Adipocyte (in vitro differentiated cells): ENCODE measurements around the gene SUSD2.
A peak's percentile ranks its signal among the peaks of the same experiment; 100 is the strongest.

Source experiments
- DNase-seq: peaks from one replicate; pipeline ENCODE4 v3.0.0-alpha.2; 2015; ENCODE audit warnings: low read depth
- H3K27me3 ChIP-seq: replicated peaks from 2 replicates; pipeline ENCODE4 v1.7.0; 2013; ENCODE audit warnings: mild to moderate bottlenecking, low read length, moderate library complexity; ENCODE audit not compliant: control insufficient read depth, insufficient read depth
- H3K36me3 ChIP-seq: 2 replicates; pipeline ENCODE4 v1.7.0; 2013; ENCODE audit warnings: low read length, mild to moderate bottlenecking, moderate library complexity; ENCODE audit not compliant: control insufficient read depth, insufficient read depth, severe bottlenecking
- H3K4me1 ChIP-seq: 2 replicates; pipeline ENCODE4 v1.7.0; 2013; ENCODE audit warnings: mild to moderate bottlenecking, low read length, moderate library complexity; ENCODE audit not compliant: control insufficient read depth, insufficient read depth
- H3K4me3 ChIP-seq: 2 replicates; pipeline ENCODE4 v1.7.0; 2013; ENCODE audit warnings: mild to moderate bottlenecking, low read length, moderate library complexity
- H3K9ac ChIP-seq: 2 replicates; pipeline ENCODE4 v1.7.0; 2013; ENCODE audit warnings: mild to moderate bottlenecking, low read length, moderate library complexity
- H3K9me3 ChIP-seq: 2 replicates; pipeline ENCODE4 v1.7.0; 2013; ENCODE audit warnings: mild to moderate bottlenecking, low read length, moderate library complexity; ENCODE audit not compliant: control insufficient read depth

SUSD2 gene

DNA sequence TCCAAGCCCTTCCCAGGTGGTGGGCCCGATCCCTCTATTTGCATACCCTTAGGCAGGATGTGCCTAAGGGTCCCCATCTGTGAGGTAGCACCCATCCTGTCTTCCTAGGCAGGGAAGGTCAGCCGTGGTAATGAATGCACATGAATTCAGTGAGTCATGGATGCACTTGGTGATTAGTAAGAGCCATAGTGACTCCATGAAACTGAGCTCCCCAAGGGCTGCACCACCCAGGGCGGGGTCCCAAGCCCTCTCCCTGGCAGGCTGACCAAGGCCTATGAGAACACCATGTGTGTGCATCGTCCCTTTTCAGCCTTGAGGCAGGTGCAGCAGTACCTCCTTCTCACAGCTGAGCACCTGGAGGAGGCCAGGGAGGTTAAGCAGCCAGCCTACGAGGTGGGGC is 15.6 kb upstream of the SUSD2 start:
- no peaks in the 10 kb centered on the region for H3K9me3 ChIP-seq
- H3K4me1 ChIP-seq: peaks cover 3% of the 10 kb centered on the region
- H3K4me3 ChIP-seq: no peak overlapping the region
- no peaks in the 10 kb centered on the region for H3K27me3 ChIP-seq
- no peak for DNase-seq
- no peak overlapping the region for H3K9ac ChIP-seq
- H3K36me3 ChIP-seq: peaks cover 45% of the 10 kb centered on the region

DNA sequence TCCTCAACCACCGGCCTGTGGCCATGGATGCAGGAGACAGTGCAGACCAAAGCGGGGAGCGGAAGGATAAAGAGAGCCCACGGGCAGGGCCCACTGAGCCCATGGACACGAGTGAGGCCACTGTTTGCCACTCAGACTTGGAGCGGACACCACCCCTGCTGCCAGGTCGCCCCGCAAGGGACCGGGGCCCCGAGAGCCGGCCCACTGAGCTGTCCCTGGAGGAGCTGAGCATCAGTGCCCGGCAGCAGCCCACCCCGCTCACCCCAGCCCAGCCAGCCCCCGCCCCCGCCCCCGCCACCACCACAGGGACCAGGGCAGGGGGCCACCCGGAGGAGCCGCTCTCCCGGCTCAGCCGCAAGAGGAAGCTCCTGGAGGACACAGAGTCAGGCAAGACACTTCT is 14.5 kb upstream of the SUSD2 start:
- peaks cover 56% of the 10 kb centered on the region for H3K36me3 ChIP-seq
- H3K4me1 ChIP-seq: peaks cover 3% of the 10 kb centered on the region
- H3K4me3 ChIP-seq: no peak overlapping the region
- no peaks in the 10 kb centered on the region for H3K27me3 ChIP-seq
- H3K9me3 ChIP-seq: no peaks in the 10 kb centered on the region
- no peak for DNase-seq
- no peak overlapping the region for H3K9ac ChIP-seq

DNA sequence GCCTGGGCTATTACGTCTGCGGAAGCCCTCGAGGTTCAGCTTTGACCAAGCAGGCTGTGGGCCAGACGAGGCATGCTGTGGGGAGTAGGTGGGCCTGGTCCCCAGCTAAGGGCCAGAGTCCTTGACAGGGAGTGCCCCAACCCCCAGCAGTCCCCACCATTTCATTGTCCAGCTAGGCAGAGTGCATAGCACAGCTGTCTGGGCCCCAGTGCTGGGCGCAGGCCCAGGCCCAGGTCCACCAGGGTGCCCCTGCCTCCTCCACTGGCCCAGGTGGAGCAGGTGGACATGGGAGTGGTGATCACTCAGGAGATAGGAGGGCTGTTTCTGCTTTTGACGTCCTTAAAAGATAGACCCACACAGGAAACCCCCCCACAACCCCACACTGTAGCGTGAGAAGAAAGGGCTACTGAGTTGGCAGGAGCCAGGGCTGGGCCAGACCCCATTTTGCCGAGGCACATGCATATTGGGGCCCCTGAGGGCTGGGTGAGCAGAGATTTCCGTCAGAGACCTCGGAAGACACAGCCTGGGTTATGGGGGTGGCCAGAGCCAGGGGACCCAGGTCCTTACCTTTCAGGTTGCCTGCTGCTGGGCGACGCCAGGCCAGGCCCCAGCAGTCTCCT is 11.7 kb upstream of the SUSD2 start:
- Histone ChIP-seq H3K36me3 (peaks cover 68% of the 10 kb centered on the region), H3K27me3 (no peaks in the 10 kb centered on the region)

DNA sequence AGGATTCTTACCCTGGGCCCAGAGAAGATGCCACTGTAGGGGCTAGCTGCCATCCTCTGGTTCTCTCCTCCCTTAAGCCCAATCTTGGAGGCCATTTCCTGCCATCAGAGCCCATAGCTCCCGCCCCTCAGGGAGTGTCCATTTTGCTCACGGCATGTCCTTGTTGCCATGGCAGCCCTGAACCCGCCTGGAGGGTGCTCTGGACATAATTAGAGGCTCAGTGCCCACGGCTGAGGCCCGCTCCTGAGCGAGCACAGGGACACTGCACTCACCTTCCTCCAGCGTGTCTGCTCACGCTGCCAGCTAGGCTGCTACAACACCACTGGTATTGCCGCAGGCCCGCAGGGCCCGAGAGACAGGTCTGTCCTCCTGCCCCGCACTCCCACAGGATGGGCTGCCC is 11.1 kb upstream of the SUSD2 start:
- no peak overlapping the region for H3K4me3 ChIP-seq
- H3K4me1 ChIP-seq: peaks cover 12% of the 10 kb centered on the region
- no peaks in the 10 kb centered on the region for H3K9me3 ChIP-seq
- no peak overlapping the region for H3K9ac ChIP-seq
- no peaks in the 10 kb centered on the region for H3K27me3 ChIP-seq
- peaks cover 61% of the 10 kb centered on the region for H3K36me3 ChIP-seq
- DNase-seq: no peak

More for the DNA sequence above, 11.7 kb upstream of the SUSD2 start:
- Histone ChIP-seq H3K4me3 (no peak overlapping the region), H3K9ac (no peak overlapping the region), H3K9me3 (no peaks in the 10 kb centered on the region), H3K4me1 (peaks cover 7% of the 10 kb centered on the region)
- no peak for DNase-seq

DNA sequence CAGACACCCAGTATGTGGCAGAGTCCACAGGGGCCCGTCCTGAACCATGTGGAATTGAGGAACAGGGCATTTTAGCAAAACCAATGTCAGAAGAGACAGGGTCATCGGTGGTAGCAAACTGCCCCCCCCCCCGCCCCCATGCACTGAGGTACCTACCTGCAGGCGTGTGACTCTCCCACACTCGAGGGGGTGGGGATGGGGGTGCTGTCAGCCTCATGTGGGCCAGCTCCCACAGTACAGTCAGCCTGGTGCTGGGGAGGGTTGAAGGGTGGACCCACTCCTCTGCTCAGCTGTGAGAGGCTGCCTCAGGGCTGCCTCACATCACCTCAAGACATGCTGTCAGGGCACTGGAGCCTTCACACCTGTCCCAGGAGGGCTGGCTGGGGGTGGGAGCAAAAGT is 10.7 kb upstream of the SUSD2 start:
- Histone ChIP-seq H3K9ac (no peak overlapping the region), H3K9me3 (no peaks in the 10 kb centered on the region), H3K27me3 (no peaks in the 10 kb centered on the region), H3K36me3 (peaks cover 57% of the 10 kb centered on the region), H3K4me3 (no peak overlapping the region), H3K4me1 (peaks cover 9% of the 10 kb centered on the region)
- no peak for DNase-seq

DNA sequence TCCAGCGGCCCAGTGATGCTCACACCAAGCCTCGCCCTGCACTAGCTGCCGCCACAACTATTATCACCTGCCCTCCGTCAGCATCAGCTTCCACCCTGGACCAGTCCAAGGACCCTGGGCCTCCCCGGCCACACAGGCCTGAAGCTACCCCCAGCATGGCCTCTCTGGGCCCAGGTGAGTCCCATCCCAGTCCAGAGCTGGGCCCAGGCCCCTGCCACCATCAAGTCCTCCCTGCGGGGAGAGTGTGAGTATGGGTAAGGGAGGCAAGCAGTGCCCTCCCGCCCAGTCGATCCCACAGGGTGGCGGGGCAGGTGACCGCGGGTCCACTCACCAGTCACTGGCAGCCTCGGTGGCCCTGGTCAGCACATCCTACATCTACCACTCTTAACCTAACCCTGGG is 9.5 kb upstream of the SUSD2 start:
- no peak overlapping the region for H3K9ac ChIP-seq
- no peak for DNase-seq

DNA sequence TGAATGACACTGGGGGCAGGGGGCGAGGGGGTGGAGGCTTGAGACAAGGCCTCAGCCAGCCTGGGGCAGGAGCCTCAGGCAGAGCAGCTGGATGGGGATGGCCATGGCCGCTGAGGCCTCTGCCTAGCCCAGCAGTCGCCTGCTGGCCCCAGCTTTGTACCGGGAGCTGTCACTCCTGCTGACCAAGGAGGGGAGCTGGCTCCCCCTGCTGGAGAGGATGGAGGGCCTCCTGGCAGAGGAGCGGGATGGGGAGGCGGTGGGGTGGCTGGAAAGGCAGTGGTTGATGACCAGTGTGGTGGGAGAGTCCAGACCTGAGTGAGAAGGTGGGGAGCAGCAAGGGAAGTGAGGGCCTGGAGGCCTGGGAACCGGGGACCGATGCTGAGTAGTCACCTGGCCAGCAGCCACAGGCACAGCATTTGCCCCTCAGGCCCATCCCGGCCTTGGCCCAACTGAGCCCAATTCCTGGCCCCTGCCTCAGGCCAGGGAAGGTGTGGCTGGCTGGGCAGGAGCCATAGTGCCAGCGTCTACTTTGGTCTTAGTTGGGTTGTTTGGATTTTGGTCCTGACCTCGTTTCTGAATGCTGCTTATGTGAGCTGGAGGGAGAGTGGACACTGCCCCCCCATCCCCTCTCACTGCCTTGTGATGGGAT is 6.0 kb upstream of the SUSD2 start:
- no peaks in the 10 kb centered on the region for H3K27me3 ChIP-seq
- H3K4me3 ChIP-seq: no peak overlapping the region
- peaks cover 27% of the 10 kb centered on the region for H3K36me3 ChIP-seq
- H3K9me3 ChIP-seq: no peaks in the 10 kb centered on the region
- DNase-seq: peak; percentile 90
- peak overlapping the region; percentile 68 for H3K9ac ChIP-seq
- H3K4me1 ChIP-seq: peaks cover 9% of the 10 kb centered on the region

More for the DNA sequence above, 9.5 kb upstream of the SUSD2 start:
- no peak overlapping the region for H3K4me3 ChIP-seq
- H3K27me3 ChIP-seq: no peaks in the 10 kb centered on the region
- H3K4me1 ChIP-seq: peaks cover 9% of the 10 kb centered on the region
- H3K36me3 ChIP-seq: peaks cover 45% of the 10 kb centered on the region
- H3K9me3 ChIP-seq: no peaks in the 10 kb centered on the region

DNA sequence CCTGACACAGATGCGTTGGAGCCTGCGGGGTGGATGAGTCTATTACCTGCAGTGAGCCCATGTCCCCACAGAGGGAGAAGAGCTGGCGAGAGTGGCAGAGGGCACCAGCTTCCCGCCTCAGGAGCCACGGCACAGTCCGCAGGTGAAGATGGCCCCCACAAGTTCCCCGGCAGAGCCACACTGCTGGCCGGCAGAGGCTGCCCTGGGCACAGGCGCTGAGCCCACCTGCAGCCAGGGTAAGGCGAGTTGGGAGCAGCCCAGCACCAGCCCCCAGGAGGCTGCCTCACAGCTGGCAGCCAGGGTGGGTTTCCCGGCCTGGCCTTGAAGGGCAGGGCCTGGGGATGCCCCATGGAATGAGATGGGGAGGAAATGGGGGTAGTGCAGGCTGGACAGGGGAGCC is 5.2 kb upstream of the SUSD2 start:
- H3K9me3 ChIP-seq: no peaks in the 10 kb centered on the region
- DNase-seq: no peak

DNA sequence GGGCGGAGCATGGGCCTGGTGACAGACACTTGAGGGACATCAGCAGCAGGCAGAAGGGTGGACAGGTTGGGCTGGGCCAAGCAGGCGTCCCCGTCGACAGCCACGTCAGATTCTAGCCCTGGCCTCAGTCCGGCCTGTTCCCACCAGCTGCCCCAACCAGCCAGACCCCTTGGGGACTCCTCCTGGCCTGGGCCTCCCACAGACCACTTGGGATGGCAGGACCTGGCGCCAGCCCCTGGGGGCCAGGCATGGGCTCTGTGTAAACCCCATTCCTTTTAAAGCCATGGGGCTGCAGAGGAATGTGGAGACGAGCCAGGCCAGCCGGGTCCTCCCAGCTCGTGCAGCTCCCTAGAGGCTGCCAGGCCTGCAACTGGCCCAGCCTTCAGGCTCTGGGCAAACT is 4.7 kb upstream of the SUSD2 start:
- Histone ChIP-seq H3K36me3 (peaks cover 17% of the 10 kb centered on the region), H3K4me1 (peaks cover 12% of the 10 kb centered on the region), H3K4me3 (no peak overlapping the region), H3K9ac (no peak overlapping the region), H3K9me3 (no peaks in the 10 kb centered on the region), H3K27me3 (no peaks in the 10 kb centered on the region)
- no peak for DNase-seq

More for the DNA sequence above, 5.2 kb upstream of the SUSD2 start:
- peaks cover 23% of the 10 kb centered on the region for H3K36me3 ChIP-seq
- no peaks in the 10 kb centered on the region for H3K27me3 ChIP-seq
- peaks cover 9% of the 10 kb centered on the region for H3K4me1 ChIP-seq
- no peak overlapping the region for H3K9ac ChIP-seq
- no peak overlapping the region for H3K4me3 ChIP-seq

DNA sequence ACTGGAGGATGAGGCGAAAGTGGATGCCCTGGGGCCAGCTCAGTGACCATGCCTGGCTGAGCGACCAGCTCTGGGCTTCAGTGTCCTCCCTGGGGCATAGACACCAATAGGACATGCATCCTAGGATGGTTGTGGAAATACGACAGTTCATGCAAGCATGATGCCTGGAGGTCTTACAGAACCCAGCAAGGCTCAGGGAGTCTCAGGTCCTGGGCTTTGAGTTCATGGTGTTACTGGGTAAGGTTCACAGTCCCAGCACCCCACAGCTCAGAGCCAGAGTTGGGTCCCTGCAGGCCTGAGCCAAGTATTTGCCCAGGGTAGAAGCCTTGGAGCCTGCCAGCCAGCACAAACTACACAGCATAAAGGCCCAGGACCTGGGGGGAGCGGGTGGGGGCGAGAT is 4.2 kb upstream of the SUSD2 start:
- H3K9me3 ChIP-seq: no peaks in the 10 kb centered on the region
- no peak for DNase-seq

DNA sequence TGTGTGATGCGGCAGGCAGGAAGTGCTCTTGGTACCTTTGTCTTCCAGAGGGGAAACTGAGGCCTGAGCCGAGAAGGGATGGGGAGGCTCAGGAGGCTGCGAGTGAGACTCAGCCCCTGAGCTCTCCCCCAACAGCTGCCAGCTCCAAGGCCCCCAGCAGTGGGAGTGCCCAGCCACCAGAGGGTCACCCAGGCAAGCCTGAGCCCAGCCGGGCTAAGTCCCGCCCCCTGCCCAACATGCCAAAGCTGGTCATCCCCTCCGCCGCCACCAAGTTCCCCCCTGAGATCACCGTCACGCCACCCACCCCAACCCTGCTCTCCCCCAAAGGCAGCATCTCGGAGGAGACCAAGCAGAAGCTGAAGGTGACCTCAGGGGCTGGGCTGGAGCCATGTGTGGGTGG is 3.8 kb upstream of the SUSD2 start:
- H3K36me3 ChIP-seq: peaks cover 9% of the 10 kb centered on the region

More for the DNA sequence above, 4.2 kb upstream of the SUSD2 start:
- H3K36me3 ChIP-seq: peaks cover 13% of the 10 kb centered on the region
- no peaks in the 10 kb centered on the region for H3K27me3 ChIP-seq
- peaks cover 12% of the 10 kb centered on the region for H3K4me1 ChIP-seq
- H3K9ac ChIP-seq: no peak overlapping the region
- no peak overlapping the region for H3K4me3 ChIP-seq

More for the DNA sequence above, 3.8 kb upstream of the SUSD2 start:
- DNase-seq: no peak
- no peak overlapping the region for H3K9ac ChIP-seq
- no peaks in the 10 kb centered on the region for H3K9me3 ChIP-seq
- H3K4me1 ChIP-seq: peaks cover 12% of the 10 kb centered on the region
- H3K4me3 ChIP-seq: no peak overlapping the region
- H3K27me3 ChIP-seq: no peaks in the 10 kb centered on the region
